ENCODE measurements around the gene FOXO3. TPM values are rescaled to one million over a fixed set of nuclear protein-coding genes. Genes with fewer than 3 reads are reported as not detected.
A peak's percentile ranks its signal among the peaks of the same experiment; 100 is the strongest.
"Not testable (repeated sequence)": the region's sequence is repeated elsewhere in the genome, so short reads cannot be mapped to it uniquely, and the experiment has no call there.

Gene FOXO3
- total RNA-seq, 2 donors from 2014 or later, result 2.1 to 4.8 TPM

DNA sequence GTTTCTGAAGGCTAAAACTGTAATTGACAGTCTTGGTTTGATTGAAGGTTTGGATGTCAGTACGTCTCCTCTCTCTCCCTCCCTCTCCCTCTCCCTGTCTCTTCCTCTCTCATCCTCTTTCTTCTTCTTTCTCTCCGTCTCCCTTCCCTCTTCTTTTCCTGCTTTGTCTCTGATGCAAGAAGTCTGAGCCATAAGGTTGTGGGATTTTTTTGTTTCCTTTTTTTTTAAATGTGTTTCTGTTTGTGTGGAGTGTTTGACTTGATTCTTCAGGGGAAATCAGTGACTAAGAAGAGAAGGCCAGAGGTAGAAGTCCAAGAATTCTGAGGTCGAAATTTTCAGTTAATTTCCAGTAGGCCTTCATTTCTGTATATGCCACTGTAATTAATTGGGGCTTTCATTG lies 111.9 kb downstream of the FOXO3 start:
- Mint-ChIP-seq H3K36me3 (peaks cover 0 to 5% of the 10 kb centered on the region in 2 donors), H3K9me3 (no peaks in the 10 kb centered on the region), H3K27ac (no peak overlapping the region)
- ATAC-seq, result no peak
- DNase-seq (ENCODE audit: low spot score in 2 of 2), result no peak

DNA sequence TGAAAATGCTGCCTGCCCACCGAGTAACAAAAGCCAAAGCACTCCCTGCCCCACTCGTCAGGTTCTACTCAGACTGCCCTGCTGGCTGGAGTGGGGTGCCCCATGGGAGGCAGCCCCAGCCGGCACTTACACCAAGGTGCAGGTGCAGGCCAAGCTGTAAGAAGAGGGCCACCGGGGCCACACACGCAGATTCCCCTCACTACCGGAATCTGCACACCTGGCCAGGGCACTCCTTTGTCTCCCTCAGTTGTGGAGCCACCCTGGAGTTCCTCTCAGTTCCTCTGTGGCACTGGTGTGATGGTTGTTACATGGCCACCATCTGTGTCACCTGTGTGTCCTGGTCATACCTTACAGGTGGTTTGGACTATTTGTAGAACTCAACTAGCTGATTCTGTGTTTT lies 112.4 kb downstream of the FOXO3 start:
- Mint-ChIP-seq H3K36me3 (peaks cover 0 to 4% of the 10 kb centered on the region in 2 donors), H3K27ac (no peak overlapping the region), H3K9me3 (no peaks in the 10 kb centered on the region)
- DNase-seq (ENCODE audit: low spot score in 2 of 2), result no peak
- ATAC-seq, result no peak

DNA sequence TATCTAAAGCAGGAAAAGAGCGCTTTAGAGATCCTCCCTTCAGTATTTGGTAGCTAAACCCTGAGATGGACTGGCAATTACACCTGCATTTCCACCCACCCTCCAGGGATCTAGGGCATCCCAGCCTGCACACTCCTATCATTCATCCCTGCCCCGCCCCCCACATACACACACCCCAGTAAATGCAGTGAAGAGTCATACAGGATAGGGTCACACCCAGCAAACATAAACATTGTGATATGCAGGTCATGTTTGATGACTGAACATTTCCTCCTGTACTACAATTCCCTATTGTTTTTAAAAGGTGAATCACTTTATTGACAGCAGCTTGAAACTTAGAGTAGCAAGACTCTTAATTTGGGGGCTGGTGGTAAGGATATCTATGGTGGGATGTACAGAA lies 112.9 kb downstream of the FOXO3 start:
- H3K27ac Mint-ChIP-seq, result no peak overlapping the region
- ATAC-seq (no peak), DNase-seq (ENCODE audit: low spot score in 2 of 2) (no peak)
- H3K36me3 Mint-ChIP-seq, result no peaks in the 10 kb centered on the region
- H3K9me3 Mint-ChIP-seq, result no peaks in the 10 kb centered on the region

DNA sequence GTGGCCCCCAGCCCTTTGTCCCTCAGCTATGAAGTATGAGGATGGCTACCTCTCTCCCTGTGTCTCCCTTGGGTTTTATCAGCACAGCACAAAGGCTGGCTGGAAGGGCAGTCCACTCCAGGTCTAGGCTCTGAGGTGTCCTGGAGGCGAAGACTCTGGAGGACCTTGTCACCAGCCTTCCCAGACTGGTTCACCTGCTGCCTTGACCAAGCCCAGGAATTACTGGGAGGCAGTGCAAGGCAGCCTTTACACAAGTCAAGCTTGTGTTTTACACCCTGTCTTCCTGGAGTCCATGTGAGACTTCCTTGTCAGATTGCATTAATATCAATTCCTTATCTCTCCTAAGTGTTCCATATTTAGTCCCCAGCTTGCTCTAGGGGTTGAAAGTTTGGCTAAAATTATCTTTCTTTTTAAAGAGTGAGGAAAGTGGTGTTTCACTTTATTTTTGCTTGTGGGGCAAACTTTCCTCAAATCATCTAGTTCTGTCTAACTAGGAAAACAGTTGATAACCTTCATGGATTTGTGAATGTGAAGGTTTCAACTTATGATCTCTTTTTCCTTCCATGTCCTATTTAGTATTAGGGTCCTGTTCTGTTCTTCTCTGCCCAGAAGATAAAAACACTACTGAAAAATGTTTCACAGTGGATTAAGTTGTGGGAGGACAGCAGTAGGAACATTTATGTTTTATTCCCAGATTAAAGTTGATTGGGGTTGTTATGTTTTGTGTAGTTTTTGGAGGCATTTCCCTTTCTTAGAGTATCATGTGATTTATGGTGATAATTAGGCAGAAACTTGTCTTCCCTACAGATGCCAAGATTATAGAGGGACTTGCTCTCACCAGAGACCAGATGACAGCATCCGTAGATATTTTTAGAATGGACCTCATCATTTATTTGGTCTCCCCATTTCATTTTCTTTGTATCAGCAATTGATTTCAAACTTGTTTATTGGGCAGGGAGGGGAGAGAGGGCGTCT lies 114.8 kb downstream of the FOXO3 start:
- Mint-ChIP-seq H3K27ac (no peak overlapping the region), H3K36me3 (peaks cover 0 to 5% of the 10 kb centered on the region in 2 donors), H3K9me3 (no peaks in the 10 kb centered on the region)
- no peak for ATAC-seq
- DNase-seq (ENCODE audit: low spot score in 2 of 2), result no peak

DNA sequence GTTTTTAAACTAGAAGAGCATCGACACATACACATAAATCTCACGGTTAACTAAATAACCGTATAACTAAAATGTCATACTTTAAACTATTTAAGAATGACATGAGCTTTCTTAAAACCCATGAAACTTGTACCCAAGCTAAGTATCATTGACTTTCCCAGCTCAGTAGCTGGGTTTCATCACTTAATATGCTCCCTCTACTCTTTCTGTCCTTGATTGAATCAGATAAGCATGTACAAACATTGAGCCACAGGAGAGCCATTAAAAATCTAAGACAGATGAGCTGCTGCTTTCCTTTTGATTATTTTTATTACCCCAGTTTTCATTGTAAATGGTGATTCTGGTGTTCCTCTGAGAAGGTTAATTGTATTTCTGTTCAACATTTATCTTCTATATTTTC lies 115.8 kb downstream of the FOXO3 start:
- H3K9me3 Mint-ChIP-seq, result no peaks in the 10 kb centered on the region
- ATAC-seq, result no peak
- H3K36me3 Mint-ChIP-seq, result peaks cover 0 to 5% of the 10 kb centered on the region in 2 donors
- H3K27ac Mint-ChIP-seq, result no peak overlapping the region
- no peak for DNase-seq (ENCODE audit: low spot score in 2 of 2)

DNA sequence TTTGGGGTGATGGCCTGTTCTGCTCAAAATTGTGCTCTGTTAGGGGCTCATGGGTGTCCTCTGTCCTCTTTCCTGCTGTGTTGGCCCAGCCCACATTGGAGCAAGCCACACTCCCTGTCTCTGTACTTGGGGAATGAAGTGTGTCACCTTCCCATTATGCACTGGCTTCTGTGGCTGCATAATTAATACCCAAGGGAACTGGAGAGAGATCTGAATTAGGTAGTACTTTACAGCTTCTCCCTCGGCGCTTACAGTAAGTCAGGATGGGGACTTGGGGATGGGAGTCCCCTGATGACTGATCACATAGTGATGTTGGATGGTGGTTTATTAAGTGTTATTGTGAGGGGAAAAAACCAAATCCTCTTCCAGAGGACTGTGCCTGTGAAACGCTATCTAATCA lies 116.6 kb downstream of the FOXO3 start:
- ATAC-seq (no peak), DNase-seq (ENCODE audit: low spot score in 2 of 2) (no peak)
- no peak overlapping the region for H3K27ac Mint-ChIP-seq
- peaks cover 0 to 5% of the 10 kb centered on the region in 2 donors for H3K36me3 Mint-ChIP-seq
- H3K9me3 Mint-ChIP-seq, result no peaks in the 10 kb centered on the region

DNA sequence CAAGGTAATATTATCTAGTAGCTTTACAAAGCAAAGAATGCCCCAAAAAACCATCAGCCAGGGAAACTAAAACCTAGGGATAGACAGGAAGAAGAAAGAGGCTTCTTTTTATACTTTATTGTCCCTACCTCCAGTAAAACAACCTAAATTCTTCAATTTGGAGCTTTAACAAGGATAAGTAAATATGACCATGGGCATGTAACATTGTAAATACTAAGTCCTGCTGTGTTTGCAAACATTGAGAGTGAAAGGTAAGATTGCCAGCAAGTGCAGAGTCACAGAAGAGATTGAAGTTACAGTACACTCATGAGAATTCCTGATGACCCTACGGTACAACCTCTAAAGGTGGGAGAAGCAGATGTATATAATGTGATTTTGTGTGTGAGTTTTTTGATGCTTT lies 117.2 kb downstream of the FOXO3 start:
- H3K9me3 Mint-ChIP-seq, result no peaks in the 10 kb centered on the region
- peaks cover 0 to 5% of the 10 kb centered on the region in 2 donors for H3K36me3 Mint-ChIP-seq
- no peak for ATAC-seq

DNA sequence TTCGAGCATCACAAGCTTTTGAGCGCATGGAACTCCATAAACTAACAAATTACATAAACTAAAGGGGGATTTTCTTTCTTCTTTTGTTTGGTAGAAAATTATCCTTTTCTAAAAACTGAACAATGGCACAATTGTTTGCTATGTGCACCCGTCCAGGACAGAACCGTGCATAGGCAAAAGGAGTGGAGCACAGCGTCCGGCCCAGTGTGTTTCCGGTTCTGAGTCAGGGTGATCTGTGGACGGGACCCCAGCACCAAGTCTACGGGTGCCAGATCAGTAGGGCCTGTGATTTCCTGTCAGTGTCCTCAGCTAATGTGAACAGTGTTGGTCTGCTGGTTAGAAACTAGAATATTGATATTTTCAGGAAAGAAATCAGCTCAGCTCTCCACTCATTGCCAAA lies 119.6 kb downstream of the FOXO3 start:
- H3K9me3 Mint-ChIP-seq; H3K36me3 Mint-ChIP-seq; ATAC-seq; H3K27ac Mint-ChIP-seq; DNase-seq (ENCODE audit: low spot score in 2 of 2): not testable (repeated sequence)

More for the DNA sequence above, 117.2 kb downstream of the FOXO3 start:
- no peak overlapping the region for H3K27ac Mint-ChIP-seq
- DNase-seq (ENCODE audit: low spot score in 2 of 2), result no peak

DNA sequence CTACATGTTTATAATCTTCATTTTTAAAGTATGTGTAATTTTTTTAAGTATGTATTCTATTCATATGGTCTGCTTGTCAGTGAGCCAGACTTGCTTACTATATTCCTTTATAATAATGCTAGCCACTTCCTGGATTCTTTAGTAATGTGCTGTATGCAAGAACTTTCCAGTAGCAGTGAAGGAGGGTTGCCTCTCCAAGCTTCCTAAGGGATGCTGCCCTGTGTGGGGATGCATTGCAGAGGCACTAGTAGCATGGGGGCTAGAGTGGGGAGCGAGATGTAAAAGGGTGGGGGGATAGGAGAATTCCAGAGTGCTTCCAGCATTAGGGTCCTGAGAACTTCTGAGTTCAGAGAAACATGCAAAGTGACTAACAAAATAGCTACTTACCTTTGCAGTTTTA lies 121.0 kb downstream of the FOXO3 start:
- not testable (repeated sequence) for H3K9me3 Mint-ChIP-seq; ATAC-seq; H3K27ac Mint-ChIP-seq; DNase-seq (ENCODE audit: low spot score in 2 of 2); H3K36me3 Mint-ChIP-seq

DNA sequence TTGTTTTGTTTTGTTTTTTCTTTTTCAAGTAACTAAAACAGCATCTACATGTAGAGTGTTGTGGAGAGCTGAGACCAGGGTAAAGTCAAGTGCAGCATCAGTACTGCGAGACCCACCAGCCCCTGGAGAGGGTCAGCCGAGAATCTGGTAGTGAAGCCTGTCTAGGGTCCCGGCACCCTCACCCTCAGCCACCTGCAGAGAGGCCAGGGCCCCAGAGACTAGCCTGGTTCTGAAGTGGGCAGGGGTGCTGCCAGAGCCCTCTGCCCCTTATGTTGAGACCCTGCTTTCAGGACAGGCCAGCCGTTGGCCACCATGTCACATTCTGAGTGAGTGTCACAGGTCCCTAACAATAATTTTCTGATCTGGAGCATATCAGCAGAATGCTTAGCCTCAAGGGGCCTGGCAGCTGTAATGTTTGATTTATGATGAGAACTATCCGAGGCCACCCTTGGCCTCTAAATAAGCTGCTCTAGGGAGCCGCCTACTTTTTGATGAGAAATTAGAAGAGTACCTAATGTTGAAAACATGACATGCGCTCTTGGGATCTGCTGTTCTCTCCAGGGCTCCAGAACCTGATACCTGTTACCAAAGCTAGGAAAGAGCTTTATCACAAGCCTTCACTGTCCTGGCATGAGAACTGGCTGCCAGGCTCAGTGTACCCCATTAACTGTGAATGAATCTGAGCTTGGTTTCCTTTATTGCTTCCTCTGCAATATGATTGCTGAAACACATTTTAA lies 121.8 kb downstream of the FOXO3 start:
- ATAC-seq; H3K36me3 Mint-ChIP-seq; H3K9me3 Mint-ChIP-seq; H3K27ac Mint-ChIP-seq; DNase-seq (ENCODE audit: low spot score in 2 of 2): not testable (repeated sequence)

DNA sequence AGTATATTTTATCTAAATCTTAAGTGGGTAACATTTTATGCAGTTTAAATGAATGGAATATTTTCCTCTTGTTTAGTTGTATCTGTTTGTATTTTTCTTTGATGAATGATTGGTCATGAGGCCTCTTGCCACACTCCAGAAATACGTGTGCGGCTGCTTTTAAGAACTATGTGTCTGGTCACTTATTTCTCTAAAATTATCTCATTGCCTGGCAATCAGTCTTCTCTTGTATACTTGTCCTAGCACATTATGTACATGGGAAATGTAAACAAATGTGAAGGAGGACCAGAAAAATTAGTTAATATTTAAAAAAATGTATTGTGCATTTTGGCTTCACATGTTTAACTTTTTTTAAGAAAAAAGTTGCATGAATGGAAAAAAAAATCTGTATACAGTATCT lies 123.3 kb downstream of the FOXO3 start:
- not testable (repeated sequence) for DNase-seq (ENCODE audit: low spot score in 2 of 2); H3K27ac Mint-ChIP-seq; H3K36me3 Mint-ChIP-seq; H3K9me3 Mint-ChIP-seq; ATAC-seq

DNA sequence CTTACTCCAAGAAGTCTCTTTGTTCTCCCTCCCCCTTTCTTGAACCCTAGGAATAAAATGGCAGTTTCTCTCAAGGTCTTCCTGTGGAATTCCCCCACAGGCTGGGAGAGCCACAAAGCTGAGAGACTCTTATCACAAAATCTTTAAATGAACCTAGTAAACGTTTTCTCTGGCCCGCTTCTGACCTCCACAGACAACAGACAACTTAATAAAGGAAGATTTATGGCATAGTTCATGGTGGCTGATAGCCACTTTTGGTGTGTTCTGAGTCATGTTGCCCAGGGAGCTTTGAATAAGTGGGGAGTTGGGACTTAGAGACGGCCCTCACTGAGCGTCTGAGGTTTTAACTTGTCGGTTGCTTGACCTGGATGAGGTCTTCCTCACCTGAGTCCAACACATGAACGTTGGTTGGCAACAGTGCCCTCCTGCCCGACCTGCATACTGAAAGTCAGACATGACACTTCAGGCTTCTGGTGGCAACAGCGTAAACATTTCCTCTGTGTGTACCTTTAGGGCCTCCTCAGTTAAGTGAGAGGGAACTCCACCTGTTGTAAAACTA lies 124.1 kb downstream of the FOXO3 start:
- Mint-ChIP-seq H3K27ac (peak overlapping the region in 1 of 2 donors; percentile 1), H3K9me3 (no peaks in the 10 kb centered on the region), H3K36me3 (peaks cover 0 to 5% of the 10 kb centered on the region in 2 donors)
- DNase-seq (ENCODE audit: low spot score in 2 of 2) (no peak), ATAC-seq (no peak)

DNA sequence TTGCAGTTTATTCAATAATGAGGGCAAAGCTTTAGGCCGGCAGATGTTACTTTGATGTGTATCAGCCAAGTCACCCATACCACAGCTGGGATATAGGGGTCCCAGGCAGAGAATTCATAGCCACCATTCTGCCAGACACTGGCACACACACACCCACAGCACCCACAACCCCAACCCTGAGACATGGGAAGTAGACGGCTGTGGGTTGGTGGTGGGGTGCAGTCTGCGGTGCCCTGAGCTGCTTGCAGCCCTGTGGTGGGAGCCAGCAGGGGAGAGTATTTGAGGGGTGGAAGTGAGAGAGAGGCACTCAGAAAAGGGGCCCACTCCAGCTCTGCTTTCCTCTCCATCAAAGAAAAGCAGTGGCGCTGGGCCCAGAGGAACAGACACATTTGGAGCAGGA lies 125.3 kb downstream of the FOXO3 start:
- no peak overlapping the region for H3K27ac Mint-ChIP-seq
- no peaks in the 10 kb centered on the region for H3K9me3 Mint-ChIP-seq
- ATAC-seq, result no peak
- no peak for DNase-seq (ENCODE audit: low spot score in 2 of 2)
- no peaks in the 10 kb centered on the region for H3K36me3 Mint-ChIP-seq

DNA sequence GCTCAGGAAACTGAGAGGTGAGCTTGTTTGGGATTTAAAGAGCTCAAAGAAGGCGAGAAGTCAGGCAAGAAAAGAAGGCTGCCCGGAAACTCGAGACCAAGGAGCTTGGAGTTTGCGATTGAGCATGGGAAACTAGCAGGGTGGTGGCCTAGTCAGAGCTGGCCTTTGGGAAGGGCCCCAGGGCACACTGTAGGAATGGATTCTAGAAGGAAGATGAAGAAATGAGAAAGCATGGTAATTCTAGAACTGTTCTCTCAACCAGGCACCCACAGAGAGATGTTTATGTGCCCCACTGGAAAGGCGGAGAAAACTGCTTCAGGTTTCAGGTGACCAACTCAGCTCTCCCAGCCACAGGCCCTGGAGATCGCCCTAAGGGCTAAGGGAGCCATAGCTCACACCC lies 126.2 kb downstream of the FOXO3 start:
- Mint-ChIP-seq H3K27ac (no peak overlapping the region), H3K36me3 (no peaks in the 10 kb centered on the region), H3K9me3 (no peaks in the 10 kb centered on the region)
- DNase-seq (ENCODE audit: low spot score in 2 of 2) (no peak), ATAC-seq (no peak)

DNA sequence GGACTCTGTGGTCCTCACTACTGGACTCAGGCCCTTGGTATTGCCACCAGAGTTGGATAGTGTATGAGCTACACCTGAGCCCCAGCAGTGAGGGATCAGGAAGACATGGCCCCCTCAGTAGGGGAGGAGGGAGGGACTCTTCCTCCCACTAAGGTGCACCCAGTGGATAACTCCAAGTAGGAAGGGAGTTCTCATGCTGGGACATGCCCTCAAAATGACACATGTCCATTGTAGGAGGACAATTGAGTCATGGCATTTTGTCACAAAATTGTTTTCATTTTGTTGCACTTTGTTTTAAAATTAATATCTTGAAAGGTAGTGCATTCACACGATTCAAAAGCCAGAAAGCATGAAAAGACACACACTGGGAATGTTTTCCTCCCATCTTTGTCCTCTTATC lies 127.2 kb downstream of the FOXO3 start:
- no peak for ATAC-seq
- H3K9me3 Mint-ChIP-seq, result no peaks in the 10 kb centered on the region

DNA sequence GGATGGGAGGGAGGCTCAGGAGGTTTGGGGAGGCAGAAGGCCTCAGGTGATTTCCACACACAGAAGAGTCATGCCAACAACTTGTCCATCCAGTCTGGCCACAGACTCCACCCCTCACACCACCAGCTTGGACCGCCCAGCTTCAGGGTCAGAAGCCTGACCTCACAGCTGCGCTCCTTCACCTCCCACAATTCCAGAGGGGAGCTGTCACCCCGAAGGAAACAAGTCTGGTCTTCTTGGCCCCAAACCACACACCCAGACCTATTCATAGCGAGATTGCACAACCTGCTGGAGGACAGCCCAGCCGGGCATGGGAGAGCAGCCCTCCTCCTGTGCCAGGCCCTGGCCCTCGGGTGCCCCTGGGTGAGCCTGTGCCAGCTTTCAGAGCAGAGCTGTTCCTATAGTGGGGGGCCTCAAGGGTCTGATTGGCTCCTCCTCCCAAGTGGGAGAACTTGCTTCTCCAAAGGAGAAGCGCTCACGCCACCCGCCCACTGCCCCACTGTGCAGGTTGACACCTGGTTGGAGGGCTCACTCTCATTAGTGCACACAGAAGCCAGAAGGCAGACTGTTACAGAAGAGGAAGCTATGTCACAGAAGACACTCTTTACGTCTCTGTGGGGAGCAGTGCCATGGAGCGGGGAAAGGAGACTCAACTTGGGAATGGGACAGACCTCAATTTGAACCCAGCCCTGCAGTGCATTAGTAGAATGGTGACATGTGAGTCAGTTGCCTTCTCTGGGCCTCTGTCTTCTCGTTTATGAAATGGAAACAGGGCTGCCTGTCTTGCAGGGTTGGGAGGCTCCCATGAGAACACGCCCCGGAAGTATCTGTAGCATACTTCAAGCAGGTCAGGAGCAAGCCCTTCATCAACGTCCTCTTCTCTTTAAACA lies 128.8 kb downstream of the FOXO3 start:
- Mint-ChIP-seq H3K9me3 (no peaks in the 10 kb centered on the region), H3K27ac (no peak overlapping the region), H3K36me3 (no peaks in the 10 kb centered on the region)
- DNase-seq (ENCODE audit: low spot score in 2 of 2), result no peak
- no peak for ATAC-seq

More for the DNA sequence above, 127.2 kb downstream of the FOXO3 start:
- H3K36me3 Mint-ChIP-seq, result no peaks in the 10 kb centered on the region
- no peak overlapping the region for H3K27ac Mint-ChIP-seq
- DNase-seq (ENCODE audit: low spot score in 2 of 2), result no peak

Measured in activated naive CD4-positive, alpha-beta T cell treated with anti-CD3 and anti-CD28 coated beads, Interleukin-2, amount 50 U/mL, for 72 hours (primary cell).